GM18507 (cell line): Measurements from ENCODE around the gene VIPR2.
"Not testable (repeated sequence)": the region's sequence is repeated elsewhere in the genome, so short reads cannot be mapped to it uniquely, and the experiment has no call there.

Experiments used
- DNase-seq: peaks from one replicate; pipeline ENCODE4 v3.0.0; 2011; ENCODE audit warnings: low read depth; ENCODE audit not compliant: insufficient read length; ENCODE audit errors: extremely low spot score
- FAIRE-seq: peaks from 2 replicates; lab custom pipeline; 2011; peaks lifted over from hg19 to GRCh38; lab: Jason Lieb, UNC

VIPR2 gene

DNA sequence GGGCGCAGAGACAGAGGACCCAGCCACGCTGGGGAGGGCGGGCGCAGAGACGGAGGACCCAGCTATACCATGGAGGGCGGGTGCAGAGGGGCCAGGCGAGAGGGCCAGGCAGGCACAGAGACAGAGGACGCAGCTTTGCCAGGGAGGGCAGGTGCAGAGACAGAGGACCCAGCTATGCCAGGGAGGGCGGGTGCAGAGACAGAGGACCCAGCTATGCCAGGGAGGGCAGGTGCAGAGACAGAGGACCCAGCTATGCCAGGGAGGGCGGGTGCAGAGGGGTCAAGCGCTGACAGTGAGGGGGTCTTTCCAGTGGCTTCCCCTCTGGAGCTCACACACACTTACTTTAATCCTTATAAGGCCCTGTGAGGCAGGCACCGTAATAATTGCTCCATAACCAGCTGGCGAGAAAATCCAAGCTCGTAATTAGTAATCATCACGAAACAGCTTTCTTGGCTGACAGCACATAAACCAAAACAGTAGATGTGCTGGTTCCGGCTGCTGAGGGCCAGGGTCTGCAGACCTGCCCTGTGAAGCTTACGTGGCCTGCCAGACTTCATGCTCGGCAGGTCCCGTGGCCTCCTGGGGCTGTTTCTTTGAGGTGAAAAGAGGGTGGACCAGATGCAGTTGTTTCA lies 137.2 kb downstream of the VIPR2 start:
- no peak for DNase-seq
- FAIRE-seq = no peak

DNA sequence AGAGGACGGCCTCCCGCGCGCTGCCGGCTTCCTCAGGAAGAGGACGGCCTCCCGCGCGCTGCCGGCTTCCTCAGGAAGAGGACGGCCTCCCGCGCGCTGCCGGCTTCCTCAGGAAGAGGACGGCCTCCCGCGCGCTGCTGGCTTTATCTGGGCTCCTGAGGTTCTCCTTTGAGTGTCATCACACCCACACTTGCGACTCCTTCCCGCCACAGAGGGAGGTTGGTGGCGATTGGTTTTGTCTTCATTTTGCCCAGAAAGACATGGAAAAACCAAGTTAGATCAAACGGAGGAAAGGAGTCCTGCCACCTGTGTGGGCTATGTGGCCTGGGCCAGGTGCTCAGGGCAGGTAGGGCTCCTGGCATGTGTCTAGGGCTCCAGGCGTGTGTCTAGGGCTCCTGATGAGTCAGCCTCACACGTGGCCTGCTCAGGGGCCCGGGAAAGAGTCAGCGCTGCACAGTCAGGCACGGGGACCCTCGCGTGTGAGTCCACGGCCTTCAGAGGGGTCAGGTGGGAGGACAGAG lies 138.0 kb downstream of the VIPR2 start:
- no peak for FAIRE-seq
- no peak for DNase-seq

DNA sequence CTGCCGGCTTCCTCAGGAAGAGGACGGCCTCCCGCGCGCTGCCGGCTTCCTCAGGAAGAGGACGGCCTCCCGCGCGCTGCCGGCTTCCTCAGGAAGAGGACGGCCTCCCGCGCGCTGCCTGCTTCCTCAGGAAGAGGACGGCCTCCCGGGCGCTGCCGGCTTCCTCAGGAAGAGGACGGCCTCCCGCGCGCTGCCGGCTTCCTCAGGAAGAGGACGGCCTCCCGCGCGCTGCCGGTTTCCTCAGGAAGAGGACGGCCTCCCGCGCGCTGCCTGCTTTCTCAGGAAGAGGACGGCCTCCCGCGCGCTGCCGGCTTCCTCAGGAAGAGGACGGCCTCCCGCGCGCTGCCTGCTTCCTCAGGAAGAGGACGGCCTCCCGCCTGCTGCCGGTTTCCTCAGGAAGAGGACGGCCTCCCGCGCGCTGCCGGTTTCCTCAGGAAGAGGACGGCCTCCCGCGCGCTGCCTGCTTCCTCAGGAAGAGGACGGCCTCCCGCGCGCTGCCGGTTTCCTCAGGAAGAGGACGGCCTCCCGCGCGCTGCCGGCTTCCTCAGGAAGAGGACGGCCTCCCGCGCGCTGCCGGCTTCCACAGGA lies 138.6 kb downstream of the VIPR2 start:
- not testable (repeated sequence) for DNase-seq, FAIRE-seq

DNA sequence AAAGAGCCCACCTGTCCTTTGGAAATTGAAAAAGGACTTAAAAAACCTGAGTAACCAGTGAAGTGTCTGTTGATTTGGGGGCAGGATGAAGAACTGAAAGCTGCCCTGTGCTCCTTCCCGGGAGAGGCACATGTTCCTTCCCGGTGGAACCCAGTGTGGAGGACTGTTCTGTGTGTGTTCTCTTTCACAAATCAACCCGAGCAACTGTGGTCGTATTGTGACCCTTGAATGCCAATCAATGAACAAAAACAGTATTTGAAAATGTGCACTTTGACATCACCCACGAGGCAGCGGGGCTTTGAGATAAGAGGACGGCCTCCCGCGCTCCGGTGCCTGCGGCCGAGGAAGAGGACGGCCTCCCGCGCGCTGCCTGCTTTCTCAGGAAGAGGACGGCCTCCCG lies 139.0 kb downstream of the VIPR2 start:
- FAIRE-seq (no peak), DNase-seq (no peak)

- no peak for DNase-seq
- no peak for FAIRE-seq
Observed at GRCh38 chr7:159004411-159004810, 140.3 kb downstream of the VIPR2 start.

- no peak for FAIRE-seq
- no peak for DNase-seq
Observed at GRCh38 chr7:159001811-159002210, 142.9 kb downstream of the VIPR2 start.

- no peak for DNase-seq
- no peak for FAIRE-seq
Observed at GRCh38 chr7:159000859-159001435, 143.7 kb downstream of the VIPR2 start.

GRCh38 chr7:159000070-159000469 lies 144.6 kb downstream of the VIPR2 start:
- no peak for DNase-seq
- FAIRE-seq = no peak

DNA sequence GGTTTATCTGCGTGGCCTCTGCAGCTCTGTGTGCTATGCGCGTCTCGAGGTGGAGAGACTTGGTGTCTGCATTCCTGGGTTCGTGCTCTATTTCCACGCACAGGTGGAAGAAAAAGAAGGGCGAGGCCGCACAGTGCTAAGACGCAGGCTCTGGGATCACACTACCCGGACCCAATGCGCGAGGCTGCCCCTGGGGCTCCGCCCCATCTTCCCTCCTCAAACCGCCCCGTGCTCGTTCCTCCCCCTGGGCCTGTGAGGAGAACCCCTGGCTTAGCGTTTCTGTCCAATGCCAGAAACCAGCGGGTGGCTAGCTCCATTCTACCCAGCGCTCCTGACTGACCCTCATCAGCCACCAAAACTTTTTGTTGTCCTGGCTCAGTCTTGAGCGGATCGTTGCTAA lies 145.2 kb downstream of the VIPR2 start:
- DNase-seq (no peak), FAIRE-seq (no peak)

- not testable (repeated sequence) for FAIRE-seq, DNase-seq
Observed at GRCh38 chr7:158998261-158998660, 146.4 kb downstream of the VIPR2 start.

DNA sequence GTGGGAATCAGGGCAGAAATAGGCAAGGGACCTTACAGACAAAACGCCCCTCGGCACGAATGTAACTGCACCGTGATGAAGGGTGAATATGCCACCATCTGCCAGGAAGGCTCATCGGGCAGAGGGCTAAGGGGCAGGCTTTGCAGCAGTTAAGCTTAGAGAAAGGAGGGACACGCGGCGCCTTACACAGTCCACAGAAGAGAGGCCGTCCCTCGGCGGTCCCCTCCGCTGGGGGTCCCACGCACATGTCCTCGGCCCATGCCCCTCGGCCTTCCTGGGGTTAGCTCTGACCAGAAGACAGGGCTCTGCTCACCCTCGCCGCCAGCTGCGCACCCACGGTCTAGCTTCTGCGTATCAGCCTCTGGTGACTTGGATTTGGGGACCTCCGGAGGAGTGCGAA lies 147.2 kb downstream of the VIPR2 start:
- FAIRE-seq = no peak

DNA sequence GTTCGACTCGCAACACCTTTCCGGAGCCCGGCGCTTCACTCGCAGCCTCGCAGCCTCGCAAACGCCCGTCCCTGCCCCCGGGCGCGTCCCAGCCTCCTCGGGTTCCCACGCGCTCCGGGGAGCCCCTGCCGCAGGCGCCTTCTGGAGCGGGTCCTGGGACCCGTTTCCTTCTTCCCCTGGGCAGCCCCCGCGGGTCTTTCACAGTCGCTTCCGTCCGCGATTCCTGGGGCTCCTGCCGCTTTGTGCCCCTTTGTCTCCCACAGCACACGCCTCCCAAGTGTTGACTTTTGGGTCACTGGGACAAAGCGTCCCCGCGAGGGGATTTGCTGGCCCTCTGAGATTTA lies 147.6 kb downstream of the VIPR2 start:
- no peak for FAIRE-seq
- no peak for DNase-seq

More for the DNA sequence above, 147.2 kb downstream of the VIPR2 start:
- no peak for DNase-seq

DNA sequence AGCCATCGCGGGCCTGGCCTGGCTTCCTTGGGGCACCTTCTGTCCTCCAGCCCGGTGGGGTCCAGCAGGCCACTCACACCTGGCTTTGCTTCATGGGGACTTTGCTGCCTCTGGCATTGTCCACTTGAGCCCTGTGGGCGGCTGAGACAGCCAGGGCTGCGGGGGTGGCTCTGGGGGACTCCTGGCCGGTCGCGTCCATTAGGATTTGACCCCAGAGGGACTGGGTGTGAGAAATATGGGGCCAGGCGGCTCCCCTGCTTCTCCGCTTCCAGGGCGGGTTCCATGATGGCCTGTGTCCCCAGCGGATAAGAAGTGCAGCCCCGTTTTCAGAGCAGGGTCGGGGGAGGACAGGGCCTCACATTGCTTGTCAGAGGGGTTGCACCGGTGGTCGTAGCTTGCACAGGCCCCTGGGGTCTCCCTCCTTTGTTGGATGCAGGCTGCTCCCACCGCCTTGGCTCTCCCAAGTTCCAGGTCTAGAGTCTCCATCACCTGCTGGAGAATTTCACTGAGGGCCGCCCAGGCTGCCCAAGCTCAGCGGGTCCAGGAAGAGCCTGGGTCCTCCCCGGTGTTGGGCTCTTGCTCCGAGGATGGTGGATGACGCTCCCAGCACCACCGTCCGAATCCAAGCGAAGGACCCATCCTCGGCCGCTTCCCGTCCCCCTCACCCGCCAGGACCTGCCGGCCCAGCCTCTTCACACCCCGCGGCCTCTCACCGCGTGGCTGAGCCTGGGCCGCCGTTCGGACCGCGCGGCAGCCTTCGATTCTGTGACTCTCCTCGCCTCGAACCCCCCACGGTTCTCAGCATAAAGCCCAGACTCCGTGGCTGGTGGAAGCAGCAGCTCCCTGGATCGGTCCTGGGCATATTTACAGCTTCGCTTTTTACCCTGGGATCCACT lies 148.2 kb downstream of the VIPR2 start:
- DNase-seq (no peak), FAIRE-seq (no peak)

GRCh38 chr7:158995514-158995913 lies 149.2 kb downstream of the VIPR2 start:
- FAIRE-seq = no peak
- DNase-seq = no peak

DNA sequence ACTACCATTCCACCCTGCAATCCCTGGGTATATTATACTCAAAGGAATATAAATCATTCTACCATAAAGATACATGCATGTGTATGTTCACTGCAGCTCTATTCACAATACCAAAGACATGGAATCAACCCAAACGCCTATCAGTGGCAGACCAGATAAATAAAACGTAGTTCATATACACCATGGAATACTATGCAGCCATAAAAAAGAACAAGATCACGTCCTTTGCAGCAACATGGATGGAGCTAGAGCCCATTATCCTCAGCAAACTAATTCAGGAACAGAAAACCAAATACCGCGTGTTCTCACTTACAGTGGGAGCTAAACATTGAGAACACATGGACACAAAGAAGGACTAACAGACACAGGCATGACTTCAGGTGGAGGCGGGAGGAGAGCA lies 150.0 kb downstream of the VIPR2 start:
- DNase-seq = no peak
- no peak for FAIRE-seq

DNA sequence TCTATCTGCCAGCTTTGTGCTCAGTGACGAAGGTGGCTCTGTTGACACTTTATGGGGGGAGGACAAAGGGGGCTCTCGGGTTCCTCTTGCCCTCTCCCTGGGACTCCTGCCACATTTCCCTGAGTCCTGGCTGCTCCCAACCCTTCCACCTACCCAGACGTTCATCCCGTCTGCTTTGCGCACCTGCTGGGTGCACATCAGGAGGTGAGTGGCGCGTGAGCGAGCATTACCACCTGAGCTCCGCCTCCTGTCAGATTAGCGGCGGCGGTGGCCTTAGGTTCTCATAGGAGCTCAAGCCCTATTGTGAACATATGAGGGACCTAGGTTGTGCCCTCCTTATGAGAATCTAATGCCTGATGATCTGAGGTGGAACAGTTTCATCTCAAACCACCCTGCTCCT lies 151.1 kb downstream of the VIPR2 start:
- FAIRE-seq (no peak), DNase-seq (no peak)

GRCh38 chr7:158992759-158993158 lies 151.9 kb downstream of the VIPR2 start:
- FAIRE-seq (no peak), DNase-seq (no peak)

GRCh38 chr7:158991824-158992621 lies 152.6 kb downstream of the VIPR2 start:
- DNase-seq (no peak), FAIRE-seq (no peak)

DNA sequence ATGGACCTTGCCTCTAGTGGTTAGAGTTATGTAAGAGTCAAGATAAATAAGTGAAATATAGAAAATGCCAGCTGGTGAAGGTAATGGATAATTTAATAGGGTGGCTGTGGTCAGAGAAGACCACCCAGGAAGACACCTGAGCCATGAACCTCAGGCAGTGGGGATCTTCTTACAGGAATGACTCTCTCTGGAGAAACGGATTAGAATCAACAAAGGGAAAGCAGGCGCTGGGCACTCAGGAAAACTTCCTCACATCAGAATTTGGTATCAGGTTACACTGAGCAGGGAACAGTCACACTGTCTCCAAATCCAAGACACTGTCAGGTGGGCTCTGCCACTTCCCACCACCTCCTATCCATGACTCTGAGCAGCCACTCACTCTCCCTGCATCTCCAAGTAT lies 155.7 kb downstream of the VIPR2 start:
- DNase-seq (no peak), FAIRE-seq (no peak)
